SKM-1 treated with dmso at 0.1 percent for 144 hours (cell line): Measurements from ENCODE around the gene GABRD.

ENCODE experiments used
- DNase-seq: peaks from one replicate; lab custom pipeline; 2025; ENCODE audit not compliant: unreplicated experiment; lab: John Stamatoyannopoulos, UW

Gene GABRD

GRCh38 chr1:2052756-2053155 lies 33.6 kb downstream of the GABRD start:
- DNase-seq: no peak

GRCh38 chr1:2053217-2053616 lies 34.1 kb downstream of the GABRD start:
- DNase-seq: no peak

- DNase-seq: no peak
Measured at GRCh38 chr1:2053784-2054376, 34.7 kb downstream of the GABRD start.

GRCh38 chr1:2054560-2054959 lies 35.4 kb downstream of the GABRD start:
- DNase-seq: no peak

GRCh38 chr1:2055911-2056575 lies 36.9 kb downstream of the GABRD start:
- no peak for DNase-seq

- DNase-seq: no peak
Measured at GRCh38 chr1:2056955-2057590, 37.9 kb downstream of the GABRD start.

GRCh38 chr1:2059290-2059953 lies 40.3 kb downstream of the GABRD start:
- no peak for DNase-seq

GRCh38 chr1:2060072-2060471 lies 40.9 kb downstream of the GABRD start:
- no peak for DNase-seq

- no peak for DNase-seq
Measured at GRCh38 chr1:2060535-2060934, 41.4 kb downstream of the GABRD start.

GRCh38 chr1:2061065-2061778 lies 42.1 kb downstream of the GABRD start:
- DNase-seq: no peak

GRCh38 chr1:2065699-2066098 lies 46.6 kb downstream of the GABRD start:
- DNase-seq: no peak

- DNase-seq: no peak
Measured at GRCh38 chr1:2067393-2067792, 48.2 kb downstream of the GABRD start.

- DNase-seq: no peak
Measured at GRCh38 chr1:2067981-2068380, 48.8 kb downstream of the GABRD start.

GRCh38 chr1:2068951-2069350 lies 49.8 kb downstream of the GABRD start:
- DNase-seq: no peak

- DNase-seq: no peak
Measured at GRCh38 chr1:2070016-2070415, 50.9 kb downstream of the GABRD start.

GRCh38 chr1:2070800-2071530 lies 51.8 kb downstream of the GABRD start:
- DNase-seq: no peak

GRCh38 chr1:2072109-2072806 lies 53.1 kb downstream of the GABRD start:
- no peak for DNase-seq

GRCh38 chr1:2072891-2073290 lies 53.7 kb downstream of the GABRD start:
- no peak for DNase-seq

- no peak for DNase-seq
Measured at GRCh38 chr1:2073382-2074230, 54.5 kb downstream of the GABRD start.
